Left hindlimb (tissue), 1 donor: ENCODE data around the gene DPYSL3.

Experiments
- DNase-seq: peaks from one replicate; pipeline ENCODE4 v3.0.0-alpha.2; 2018

Gene DPYSL3

DNA sequence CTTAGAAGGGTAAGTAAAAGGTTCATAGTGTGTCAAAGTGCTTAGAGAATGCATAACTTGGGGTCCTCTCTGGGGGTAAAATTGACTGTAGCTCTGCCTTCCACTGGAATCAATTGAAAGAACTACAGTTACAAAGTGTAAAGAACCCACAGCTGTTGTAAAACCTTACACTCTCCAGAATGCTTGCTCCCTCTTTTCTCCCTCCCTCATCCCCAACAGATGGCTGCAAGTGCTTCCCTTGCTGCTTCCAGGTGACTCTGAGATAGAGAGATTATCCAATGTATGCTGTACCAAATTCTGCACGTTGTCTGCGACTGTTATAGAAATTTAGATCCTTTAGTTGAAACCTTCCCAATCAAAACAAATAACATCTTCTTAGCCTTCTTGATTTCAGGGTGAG lies 149.1 kb downstream of the DPYSL3 start:
- DNase-seq, result no peak

DNA sequence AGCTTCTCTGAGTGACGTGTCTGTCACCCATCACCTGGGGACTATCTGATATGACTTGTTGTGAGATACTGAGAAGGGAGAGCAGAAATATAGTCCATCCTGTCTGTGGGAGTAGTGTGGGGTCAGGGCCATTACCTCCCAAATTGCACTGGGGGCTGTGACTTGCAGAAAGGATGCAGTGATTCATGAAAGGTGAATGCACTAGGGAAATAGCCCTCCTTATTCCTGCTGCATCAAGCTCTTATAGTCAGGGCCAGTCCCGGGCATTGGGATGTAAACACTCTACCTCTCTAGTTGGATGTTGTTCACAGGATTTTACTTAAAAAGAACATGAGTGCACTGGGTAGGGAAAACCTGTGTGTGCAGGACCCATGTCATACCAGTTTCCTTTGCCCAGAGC lies 150.3 kb downstream of the DPYSL3 start:
- no peak for DNase-seq

GRCh38 chr5:147359101-147359500 lies 150.8 kb downstream of the DPYSL3 start:
- DNase-seq, result no peak

GRCh38 chr5:147349241-147349640 lies 160.6 kb downstream of the DPYSL3 start:
- DNase-seq, result no peak

- no peak for DNase-seq
These were observed 161.4 kb downstream of the DPYSL3 start for GRCh38 chr5:147348451-147348850.

DNA sequence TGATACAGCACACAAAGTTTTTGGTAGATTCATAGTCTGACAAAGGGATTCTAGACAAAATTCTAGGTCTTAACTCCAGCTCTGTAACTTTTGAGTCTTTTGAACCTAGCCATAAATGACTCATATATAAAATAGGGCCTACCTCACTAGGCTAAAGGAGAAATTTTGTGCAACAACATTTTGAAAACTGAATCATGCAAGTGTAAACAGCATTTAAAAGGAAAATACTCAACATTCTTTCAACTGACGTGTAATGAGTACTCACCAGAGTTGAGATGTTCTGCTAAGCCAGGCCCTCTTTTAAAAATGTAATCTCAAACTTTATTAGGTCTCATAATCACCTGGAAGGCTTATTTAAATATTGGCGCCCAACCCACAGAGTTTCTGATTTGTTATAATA lies 161.8 kb downstream of the DPYSL3 start:
- DNase-seq, result no peak

- no peak for DNase-seq
These were observed 163.8 kb downstream of the DPYSL3 start for GRCh38 chr5:147346006-147346561.

DNA sequence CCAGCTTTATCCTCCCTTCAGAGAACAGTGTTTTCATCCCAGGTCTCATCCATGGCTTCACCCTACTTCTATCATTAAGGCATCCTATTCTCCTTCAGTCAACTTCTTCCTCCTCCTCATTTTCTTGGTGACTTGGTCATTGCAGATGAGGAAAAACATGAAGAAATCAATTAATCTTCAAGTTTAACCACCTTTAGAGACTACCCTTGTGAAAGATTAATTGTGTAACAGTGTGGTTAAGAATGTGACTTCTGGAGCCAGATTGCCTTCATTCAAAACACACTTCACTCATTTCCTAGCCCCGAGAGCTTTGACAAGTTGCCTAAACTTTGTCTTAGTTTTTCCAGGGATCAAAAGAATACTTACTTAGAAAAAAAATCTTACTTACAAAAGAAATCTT lies 165.0 kb downstream of the DPYSL3 start:
- DNase-seq, result no peak

DNA sequence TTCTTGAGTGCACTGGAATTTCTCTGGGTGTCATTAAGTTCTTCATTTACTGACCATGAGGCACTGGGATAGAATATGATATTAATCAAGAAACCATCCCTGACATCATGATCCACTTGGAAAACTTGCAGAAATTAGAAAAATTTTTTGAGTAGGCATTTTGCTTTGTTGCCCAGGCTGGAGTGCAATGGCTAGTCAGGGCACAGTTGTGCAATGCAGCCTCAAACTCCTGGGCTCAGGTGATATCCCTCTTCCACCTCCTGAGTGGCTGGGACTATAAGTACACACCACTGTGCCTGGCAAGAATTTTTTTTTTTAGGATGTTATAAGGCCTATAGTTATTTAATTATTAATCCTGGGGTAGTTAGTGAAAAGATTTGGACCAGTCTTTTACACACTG lies 168.5 kb downstream of the DPYSL3 start:
- no peak for DNase-seq

DNA sequence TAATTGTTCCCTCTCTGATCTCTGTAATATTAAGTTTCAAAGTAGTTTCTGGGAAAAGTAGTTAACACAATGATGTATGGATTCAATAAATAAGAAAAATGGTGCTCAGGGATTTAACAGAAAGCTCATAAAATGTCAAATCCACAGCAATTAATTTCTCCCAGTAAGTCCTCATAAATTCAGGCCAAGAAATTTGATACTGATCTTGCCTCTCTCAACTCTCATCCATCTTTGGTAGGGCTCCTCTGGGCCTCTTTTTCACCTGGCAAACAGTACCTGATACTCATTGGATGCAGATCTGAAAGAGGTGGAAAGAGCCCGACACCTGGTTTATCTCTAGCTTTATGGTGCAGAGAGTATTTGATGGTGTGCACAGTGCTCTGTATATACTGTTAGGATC lies 168.9 kb downstream of the DPYSL3 start:
- DNase-seq, result no peak
